Measurements from ENCODE around the gene TMEM26.

DNA sequence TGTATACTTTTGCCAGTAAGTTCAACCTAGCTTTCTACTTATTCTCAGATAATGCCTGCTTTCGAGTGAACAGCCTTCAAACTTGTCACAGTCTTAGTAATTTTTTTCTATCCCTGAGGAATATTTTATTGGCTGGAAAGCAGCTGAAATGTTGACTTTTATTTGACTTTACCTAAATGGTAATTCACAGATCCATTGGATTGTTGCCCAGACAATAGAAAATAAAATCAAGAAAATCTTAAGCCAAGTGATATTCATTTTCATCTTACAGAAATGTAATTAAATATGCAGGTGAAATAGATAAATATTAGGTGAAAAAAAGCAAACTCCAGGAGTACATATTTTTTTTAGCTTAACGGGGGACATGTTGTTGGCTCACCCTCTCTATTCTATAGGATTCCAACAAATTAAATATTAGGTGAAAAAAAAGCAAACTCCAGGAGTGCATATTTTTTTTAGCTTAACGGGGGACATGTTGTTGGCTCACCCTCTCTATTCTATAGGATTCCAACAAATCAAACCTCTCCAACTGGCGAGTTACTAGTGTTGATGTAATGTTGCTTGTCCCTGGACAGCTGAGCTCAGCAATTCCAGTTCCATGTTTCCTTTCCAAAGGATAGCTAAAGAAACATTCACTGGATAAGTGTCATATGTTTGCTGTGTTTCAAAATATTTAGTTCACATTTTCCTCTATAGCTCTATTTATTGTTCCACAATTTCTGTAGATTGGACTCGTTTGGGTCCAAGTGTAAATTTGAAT is 4.2 kb downstream of the TMEM26 start:
- TF ChIP-seq HDAC2 (IDR thresholded peaks at IDR 0.05) (no peak), FOSL2 (IDR thresholded peaks at IDR 0.05) (no peak), FOSL2 (CRISPR knock-in tag; IDR thresholded peaks at IDR 0.05) (no peak), POLR2AphosphoS2 (conservative IDR thresholded peaks at IDR 0.05; ENCODE audit: low read length) (no peak), HOXA7 (CRISPR knock-in tag; IDR thresholded peaks at IDR 0.05) (no peak), EP300 (IDR thresholded peaks at IDR 0.05) (no peak), POLR2A (IDR thresholded peaks at IDR 0.05; ENCODE audit: low read length) (no peak), SREBF2 (IDR thresholded peaks at IDR 0.05) (no peak), JUNB (IDR thresholded peaks at IDR 0.05) (no peak), KDM5A (IDR thresholded peaks at IDR 0.05) (no peak), RNF2 (IDR thresholded peaks at IDR 0.05; ENCODE audit: borderline replicate concordance, low read depth) (no peak), SMC3 (IDR thresholded peaks at IDR 0.05) (no peak)
- TF ChIP-seq, protein P1, sequence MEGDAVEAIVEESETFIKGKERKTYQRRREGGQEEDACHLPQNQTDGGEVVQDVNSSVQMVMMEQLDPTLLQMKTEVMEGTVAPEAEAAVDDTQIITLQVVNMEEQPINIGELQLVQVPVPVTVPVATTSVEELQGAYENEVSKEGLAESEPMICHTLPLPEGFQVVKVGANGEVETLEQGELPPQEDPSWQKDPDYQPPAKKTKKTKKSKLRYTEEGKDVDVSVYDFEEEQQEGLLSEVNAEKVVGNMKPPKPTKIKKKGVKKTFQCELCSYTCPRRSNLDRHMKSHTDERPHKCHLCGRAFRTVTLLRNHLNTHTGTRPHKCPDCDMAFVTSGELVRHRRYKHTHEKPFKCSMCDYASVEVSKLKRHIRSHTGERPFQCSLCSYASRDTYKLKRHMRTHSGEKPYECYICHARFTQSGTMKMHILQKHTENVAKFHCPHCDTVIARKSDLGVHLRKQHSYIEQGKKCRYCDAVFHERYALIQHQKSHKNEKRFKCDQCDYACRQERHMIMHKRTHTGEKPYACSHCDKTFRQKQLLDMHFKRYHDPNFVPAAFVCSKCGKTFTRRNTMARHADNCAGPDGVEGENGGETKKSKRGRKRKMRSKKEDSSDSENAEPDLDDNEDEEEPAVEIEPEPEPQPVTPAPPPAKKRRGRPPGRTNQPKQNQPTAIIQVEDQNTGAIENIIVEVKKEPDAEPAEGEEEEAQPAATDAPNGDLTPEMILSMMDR (IDR thresholded peaks at IDR 0.05), result no peak
- TF ChIP-seq, protein P2, sequence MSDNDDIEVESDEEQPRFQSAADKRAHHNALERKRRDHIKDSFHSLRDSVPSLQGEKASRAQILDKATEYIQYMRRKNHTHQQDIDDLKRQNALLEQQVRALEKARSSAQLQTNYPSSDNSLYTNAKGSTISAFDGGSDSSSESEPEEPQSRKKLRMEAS (IDR thresholded peaks at IDR 0.05), result no peak
